Activated T-cell treated with anti-CD3 and anti-CD28 coated beads for 1 hour (primary cell): ENCODE results near the gene SPDEF.

Experiments
- DNase-seq: peaks from one replicate; pipeline ENCODE4 v3.0.0-alpha.2; 2020; ENCODE audit warnings: low read depth

Gene SPDEF

DNA sequence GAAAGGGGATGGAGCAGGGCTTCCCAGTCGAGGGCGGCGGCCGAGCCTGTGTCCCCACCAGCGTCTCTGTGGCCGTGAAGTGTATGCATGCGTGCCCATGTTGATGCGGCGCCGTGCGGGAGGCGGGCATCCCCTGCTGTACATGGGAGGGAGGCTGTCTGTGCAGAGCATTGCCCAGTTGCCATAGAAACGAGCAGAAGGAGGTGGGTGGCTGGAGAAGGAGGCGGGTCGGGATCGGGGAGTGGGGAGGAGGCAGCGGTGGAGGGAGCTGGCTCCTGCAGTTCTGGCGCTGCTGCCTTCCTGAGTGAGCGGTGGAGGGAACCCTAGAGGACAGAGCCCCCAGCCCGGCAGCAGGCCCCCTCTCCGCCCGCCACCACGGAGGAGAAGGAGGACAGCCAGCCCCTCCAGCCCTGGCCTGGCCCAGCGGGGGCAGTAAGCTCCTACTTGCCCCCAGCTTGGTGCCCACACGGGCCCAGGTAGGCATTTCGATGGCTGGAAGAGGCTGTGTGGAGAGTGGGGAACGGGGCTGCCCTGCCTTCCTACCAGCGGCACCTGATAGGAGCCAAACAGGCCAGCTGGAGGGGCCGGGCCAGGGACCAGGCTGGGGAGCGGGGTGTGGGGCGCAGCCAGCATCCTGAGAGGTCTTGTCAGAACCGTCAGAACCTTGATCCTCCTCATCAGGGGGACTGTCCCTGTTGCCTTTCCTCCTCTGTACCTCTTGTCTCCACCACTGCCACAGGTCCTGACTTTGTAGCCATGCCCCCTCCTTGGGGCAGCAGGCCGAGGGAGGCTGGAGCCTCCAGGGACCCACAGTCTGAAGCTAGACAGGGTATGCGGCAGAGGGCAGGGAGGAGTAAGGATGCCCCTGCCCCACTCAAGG is 41.3 kb downstream of the SPDEF start:
- DNase-seq, result no peak

- DNase-seq, result no peak
Observed at GRCh38 chr6:34514112-34514511, 42.0 kb downstream of the SPDEF start.

GRCh38 chr6:34513646-34514045 is 42.5 kb downstream of the SPDEF start:
- no peak for DNase-seq

GRCh38 chr6:34512738-34513115 is 43.4 kb downstream of the SPDEF start:
- no peak for DNase-seq

GRCh38 chr6:34511915-34512737 is 44.0 kb downstream of the SPDEF start:
- DNase-seq, result no peak

GRCh38 chr6:34511214-34511914 is 44.8 kb downstream of the SPDEF start:
- no peak for DNase-seq

- DNase-seq, result no peak
Observed at GRCh38 chr6:34510299-34510698, 45.8 kb downstream of the SPDEF start.

DNA sequence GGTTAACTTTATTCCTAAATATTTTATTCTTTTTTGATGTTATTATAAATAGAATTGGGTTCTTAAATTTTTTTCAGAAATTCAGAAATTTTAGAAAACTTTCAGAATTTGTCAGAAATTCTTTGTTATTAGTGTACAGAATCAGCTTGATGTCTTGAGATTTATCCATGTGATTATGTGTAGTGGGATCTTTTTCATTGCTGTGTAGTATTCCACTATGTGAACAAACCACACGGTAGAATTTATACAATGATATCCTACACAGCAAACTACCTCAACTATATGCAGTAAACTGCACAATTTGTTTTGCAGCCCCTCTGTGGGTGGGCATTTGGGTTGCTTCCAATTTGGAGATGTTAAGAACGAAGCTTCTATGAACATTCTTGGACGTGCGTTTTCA is 46.3 kb downstream of the SPDEF start:
- DNase-seq, result no peak

DNA sequence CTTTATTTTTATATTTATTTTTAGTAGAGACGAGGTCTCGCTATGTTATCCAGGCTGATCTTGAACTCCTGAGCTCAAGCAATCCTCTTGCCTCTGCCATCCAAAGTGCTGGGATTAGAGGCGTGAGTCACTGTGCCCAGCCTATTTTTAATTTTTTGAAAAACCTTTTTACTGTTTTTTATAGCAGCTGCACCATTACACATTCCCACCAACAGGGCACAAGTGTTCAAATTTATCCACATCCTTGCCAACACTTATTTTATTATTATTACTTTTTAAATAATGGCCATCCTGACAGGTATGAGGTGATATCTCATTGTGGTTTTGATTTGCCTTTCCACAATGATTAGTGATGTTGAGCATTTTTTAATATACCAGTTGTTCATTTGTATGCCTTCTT is 47.7 kb downstream of the SPDEF start:
- no peak for DNase-seq

DNA sequence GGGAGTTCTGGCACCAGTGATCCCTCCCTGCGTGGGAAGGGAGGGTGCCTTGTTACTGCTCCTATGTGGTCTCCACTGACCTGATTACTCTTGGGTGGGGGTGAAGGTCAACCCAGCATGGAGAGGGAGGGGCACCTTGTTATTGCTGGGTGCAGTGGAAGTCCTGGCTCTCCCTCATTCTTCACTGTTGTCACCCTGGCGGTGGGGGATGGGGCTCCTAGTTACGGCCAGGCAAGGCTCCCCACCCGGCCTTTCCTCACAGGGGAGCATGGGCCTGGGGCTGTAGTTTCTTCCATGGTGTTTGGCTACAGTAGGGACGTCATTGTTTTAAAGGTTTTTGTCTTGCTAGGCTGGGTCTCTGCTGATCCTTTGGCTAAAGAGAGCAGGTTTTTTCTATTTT is 49.4 kb downstream of the SPDEF start:
- DNase-seq, result no peak

GRCh38 chr6:34497411-34497810 is 58.7 kb downstream of the SPDEF start:
- no peak for DNase-seq

DNA sequence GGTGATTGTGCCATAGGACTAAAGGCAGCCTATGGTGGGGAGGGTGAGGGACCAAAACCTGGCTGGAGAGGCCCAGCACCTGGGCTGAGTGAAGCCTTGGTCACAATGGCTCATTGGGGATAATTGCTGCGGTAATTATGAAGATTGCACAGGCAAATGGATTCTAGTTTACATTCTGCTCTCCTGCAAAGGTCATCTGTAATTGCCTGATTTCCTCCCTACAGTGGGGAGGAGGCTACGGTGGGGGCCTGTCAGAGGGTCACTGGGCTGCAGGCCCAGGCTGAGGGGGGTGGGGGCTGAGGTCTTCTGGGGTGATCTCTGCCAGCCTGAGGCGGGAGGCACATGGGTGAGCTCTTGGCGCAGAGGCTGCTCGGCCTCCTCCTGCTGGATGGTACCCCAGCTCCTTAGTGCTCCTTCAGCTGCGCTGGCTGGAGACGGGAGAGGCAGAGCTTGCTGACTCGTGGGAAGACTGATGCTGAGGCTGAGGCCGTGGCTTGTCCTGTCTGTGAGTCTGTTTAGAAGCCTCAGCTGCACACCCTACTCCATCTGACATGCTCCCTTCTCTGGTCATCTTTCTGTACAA is 59.9 kb downstream of the SPDEF start:
- DNase-seq, result no peak

- DNase-seq, result no peak
Observed at GRCh38 chr6:34494973-34495372, 61.2 kb downstream of the SPDEF start.

DNA sequence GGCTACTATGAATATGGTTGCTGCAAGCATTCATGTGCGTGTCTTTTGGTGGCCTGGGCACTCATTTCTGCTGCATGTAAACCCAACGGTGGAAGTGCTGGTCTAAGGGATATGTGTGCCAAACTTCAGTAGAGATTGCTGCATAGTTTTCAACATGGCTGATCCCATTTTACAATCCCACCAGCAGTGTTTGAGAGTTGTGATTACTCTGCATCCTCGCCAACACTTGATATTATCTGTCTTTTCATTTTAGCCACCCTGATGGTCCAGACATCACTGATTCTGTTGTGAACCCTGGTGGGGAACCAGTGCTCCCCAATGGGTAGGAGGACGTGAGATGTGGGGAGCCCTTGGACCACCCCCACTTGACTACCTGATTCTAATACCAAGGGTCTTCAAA is 62.8 kb downstream of the SPDEF start:
- DNase-seq, result no peak

- no peak for DNase-seq
Observed at GRCh38 chr6:34491091-34491430, 65.1 kb downstream of the SPDEF start.

GRCh38 chr6:34490390-34491090 is 65.6 kb downstream of the SPDEF start:
- no peak for DNase-seq

- DNase-seq, result no peak
Observed at GRCh38 chr6:34489207-34489805, 66.8 kb downstream of the SPDEF start.
